LNCaP clone FGC (cell line): ENCODE results near the gene ELMO1.

Experiments
- DNase-seq: peaks from one replicate; pipeline ENCODE4 v3.0.0-alpha.2; 2011; ENCODE audit warnings: low read depth
- H3K4me3 ChIP-seq: 2 replicates; pipeline ENCODE4 v1.5.1; 2011; ENCODE audit warnings: mild to moderate bottlenecking, low read depth, low read length, control low read depth
- TF ChIP-seq, protein P1 (sequence below): IDR thresholded peaks from 2 replicates; pipeline ENCODE4 v1.5.1; 2012; ENCODE audit warnings: mild to moderate bottlenecking; ENCODE audit not compliant: control insufficient read depth, insufficient read depth; ENCODE audit errors: extremely low read depth

ELMO1 gene

DNA sequence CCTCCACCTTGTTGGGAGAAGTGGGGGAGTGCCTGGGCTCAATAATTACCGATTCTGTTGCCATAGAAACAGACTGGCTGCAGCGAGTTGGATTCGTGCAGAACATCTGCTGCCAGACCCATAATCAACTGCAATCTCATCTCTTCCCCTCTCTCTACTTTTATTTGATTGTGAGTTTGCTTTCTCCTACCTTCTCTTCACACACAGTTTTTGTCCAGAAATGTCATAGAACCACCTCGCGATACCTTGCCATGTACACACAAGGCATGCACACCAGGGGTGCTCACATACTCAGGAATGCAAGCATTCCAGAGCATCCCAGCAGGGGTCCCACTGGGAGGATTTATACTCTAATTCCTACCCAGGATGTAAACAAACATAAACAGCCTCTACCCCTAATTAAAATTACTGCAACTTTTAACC, 462.1 kb downstream of the ELMO1 start:
- H3K4me3 ChIP-seq, result no peak overlapping the region
- TF ChIP-seq, protein P1, sequence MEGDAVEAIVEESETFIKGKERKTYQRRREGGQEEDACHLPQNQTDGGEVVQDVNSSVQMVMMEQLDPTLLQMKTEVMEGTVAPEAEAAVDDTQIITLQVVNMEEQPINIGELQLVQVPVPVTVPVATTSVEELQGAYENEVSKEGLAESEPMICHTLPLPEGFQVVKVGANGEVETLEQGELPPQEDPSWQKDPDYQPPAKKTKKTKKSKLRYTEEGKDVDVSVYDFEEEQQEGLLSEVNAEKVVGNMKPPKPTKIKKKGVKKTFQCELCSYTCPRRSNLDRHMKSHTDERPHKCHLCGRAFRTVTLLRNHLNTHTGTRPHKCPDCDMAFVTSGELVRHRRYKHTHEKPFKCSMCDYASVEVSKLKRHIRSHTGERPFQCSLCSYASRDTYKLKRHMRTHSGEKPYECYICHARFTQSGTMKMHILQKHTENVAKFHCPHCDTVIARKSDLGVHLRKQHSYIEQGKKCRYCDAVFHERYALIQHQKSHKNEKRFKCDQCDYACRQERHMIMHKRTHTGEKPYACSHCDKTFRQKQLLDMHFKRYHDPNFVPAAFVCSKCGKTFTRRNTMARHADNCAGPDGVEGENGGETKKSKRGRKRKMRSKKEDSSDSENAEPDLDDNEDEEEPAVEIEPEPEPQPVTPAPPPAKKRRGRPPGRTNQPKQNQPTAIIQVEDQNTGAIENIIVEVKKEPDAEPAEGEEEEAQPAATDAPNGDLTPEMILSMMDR, result no peak
- DNase-seq, result no peak

DNA sequence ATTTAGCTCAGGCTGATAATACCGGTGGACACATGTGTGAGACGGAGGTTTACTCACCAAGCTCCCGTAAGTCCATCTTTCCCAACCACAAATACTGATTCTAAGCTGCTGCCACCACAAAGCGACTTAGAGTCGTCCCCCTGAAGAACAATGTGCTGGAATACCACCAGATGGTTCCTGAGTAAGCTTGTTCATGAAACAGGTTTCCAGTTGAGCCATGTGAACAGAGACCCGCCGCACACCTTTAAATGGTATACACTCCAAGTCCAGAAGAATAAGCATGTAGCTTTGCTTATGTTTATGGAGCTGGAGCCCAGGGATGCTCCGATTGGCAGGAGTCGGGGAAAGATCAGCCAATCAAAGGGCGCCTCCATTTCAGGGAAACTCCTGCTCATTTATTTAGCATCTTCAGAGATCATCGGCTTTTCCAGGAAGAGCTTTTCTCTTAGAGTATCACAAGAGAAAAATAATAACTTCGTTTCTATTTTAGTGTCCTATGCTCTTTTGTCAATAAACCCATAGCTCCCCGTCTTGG, 462.7 kb downstream of the ELMO1 start:
- TF ChIP-seq, protein P1, result no peak
- no peak overlapping the region for H3K4me3 ChIP-seq
- DNase-seq, result no peak

DNA sequence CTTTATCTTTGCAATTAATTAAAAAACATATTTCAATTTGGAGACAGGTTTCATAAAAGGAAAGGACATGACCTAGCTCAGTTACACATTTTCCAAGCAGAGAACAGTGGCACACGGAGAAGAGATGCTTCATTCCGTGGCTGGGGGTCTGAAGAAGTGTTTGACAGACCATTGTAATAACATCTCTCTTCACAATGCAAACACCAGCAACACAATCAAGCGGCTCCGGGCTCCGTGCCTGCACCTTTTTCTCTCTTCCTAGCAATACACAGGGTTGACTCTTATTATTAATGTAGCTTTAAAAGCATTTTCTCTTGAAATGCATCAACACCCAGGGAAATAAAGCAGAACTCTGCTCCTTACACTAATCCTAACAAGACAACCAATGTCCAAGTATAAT, 463.3 kb downstream of the ELMO1 start:
- no peak for DNase-seq
- TF ChIP-seq, protein P1, result no peak
- no peak overlapping the region for H3K4me3 ChIP-seq

DNA sequence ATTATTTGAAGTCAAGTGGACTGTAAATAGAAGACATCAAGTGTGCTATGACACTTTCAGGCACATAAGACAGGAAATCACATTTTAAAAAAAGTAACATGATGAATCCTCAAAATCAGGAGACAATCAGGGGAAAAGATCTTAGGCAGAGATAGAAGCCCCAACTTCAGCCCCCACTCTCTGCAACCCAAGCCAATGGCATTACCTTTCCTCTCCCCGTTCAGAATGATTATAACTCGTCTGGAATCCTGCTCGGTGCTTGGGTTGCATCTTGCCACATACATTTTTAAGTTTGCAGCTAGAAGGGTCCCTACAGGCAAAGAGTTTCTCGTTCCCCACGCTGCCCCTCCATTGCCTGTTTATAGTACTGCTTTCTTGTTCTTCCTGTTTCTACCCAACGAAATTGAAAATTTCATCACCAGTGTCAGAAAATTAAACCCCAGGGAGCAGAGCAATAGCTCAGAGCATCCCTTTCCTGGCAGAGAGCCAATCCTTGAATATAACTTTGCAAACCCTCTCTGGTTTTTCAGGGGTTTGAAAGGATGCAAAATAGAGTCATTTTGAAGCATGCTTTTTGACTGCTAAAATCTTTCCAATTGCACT, 463.9 kb downstream of the ELMO1 start:
- no peak for DNase-seq
- TF ChIP-seq, protein P1, result no peak
- no peak overlapping the region for H3K4me3 ChIP-seq

DNA sequence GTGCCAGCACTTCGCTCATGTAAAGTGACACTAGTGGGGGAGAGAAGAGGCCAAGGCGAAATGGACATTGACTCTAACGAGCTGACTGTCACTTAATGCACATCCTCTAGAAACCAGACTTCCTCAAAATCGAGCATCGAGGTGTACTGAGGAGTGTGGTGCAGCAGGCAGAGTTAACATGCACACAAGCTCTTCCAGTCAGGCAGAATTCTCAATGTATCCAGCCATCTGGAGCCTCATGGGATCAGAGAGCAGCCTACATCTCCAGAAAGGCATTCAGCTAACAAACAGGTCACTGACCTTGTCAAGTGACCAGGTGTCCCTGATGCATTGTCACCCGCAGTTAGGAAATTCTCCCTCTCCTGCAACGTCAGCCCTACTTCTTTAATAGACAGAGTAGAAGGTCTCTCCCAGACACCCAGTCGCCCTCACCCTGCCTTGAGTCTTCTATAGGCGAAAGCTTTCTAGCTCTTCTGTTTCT, 464.6 kb downstream of the ELMO1 start:
- DNase-seq, result no peak
- H3K4me3 ChIP-seq, result no peak overlapping the region
- TF ChIP-seq, protein P1, result 0 out of 2 replicates have a peak, but pooled peaks have one; percentile 11

DNA sequence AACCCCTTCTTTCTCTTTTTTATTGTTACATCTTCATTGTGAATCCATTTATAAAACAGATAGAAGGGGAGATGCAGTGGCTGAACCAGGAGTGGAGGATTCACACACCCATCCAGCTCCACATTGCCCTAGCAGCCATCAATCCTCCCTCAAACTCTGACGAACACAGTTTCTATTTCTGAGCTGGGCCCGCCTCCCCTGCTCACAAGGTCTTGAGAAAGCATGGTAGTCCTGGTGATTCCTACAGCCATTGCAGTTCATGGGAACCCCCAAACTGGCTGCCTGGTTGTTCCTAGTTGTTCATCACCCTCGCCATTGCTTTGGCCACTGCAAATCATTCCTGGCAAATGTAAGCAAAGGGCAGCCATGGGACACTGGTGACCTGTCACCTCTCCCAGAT, 465.9 kb downstream of the ELMO1 start:
- no peak for DNase-seq
- TF ChIP-seq, protein P1, result no peak
- H3K4me3 ChIP-seq, result no peak overlapping the region

DNA sequence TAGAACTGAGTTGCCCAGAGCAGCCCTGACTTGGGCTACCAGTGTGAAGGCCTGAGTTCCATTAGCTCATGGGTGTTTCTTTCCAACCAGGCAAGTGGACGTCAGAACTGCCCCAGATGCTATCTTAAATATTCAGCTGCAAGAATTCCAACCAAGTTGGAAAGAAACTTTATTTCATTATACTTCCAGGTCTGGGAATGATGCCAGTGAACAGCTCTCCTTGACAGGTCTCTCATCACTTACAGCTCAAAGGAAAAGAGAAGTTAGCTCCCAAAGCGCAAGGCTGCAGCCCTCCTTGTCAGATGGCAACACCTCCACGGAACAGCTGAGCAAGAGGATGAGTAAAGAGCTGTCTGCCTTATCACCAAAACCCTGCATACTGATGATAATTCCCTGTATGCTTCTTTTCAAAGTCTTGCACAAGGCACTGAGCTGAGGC, 468.8 kb downstream of the ELMO1 start:
- DNase-seq, result no peak
- TF ChIP-seq, protein P1, result no peak
- H3K4me3 ChIP-seq, result no peak overlapping the region
